Stimulated activated CD4-positive, alpha-beta T cell treated with anti-CD3 and anti-CD28 coated beads, Interleukin-2, amount 100 ng/mL, for 48 hours (primary cell): ENCODE measurements around the gene PTRH1.

Experiments used
- DNase-seq, 2 donors: peaks; one replicate each; pipeline ENCODE4 v3.0.0-alpha.2; 2020

Gene PTRH1

DNA sequence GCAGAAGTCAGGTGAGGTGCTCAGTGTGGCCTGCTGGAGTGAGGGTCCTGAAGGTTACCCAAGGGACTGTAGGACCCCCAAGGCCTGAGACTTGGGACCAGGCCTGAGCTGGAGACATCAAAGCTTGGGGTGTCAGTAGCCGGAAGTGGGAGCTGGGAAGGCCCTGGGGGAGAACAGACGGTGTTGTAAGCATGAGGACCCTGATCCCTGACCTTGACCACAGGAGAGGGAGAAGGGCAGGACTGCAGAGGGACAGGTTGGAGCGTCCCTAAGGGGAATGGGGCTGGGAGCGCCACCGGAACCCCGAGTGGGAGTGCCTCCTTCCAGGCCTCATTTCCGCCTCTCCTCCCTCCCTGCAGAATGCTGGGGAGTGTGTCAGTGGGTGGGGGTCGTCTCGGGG, 949 bp upstream of the PTRH1 start:
- no peak for DNase-seq

DNA sequence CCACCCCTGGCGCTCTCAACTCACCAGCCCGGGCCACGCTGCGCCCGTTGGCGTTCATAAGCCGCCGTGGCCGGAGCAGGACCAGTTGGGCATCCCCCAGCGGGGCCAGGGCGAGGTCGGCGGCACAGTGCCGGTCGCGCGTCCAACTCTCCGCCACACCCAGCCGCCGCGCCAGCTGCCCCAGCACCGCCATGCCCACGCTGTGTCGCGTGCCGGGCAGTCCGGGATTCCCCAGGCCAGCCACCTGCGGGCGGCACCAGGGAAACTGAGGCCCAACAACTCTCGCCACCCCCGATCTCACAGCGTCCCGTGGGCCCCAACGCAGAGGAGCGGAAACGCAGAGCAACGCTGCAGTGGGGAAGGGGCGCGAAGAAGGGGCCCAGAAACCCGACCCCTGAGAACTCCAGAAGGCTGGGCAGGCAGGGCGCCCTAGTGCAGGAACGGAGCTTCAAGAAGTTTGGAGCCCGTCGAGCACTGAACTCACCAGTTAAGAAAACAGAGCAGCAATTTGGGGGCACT, 453 bp downstream of the PTRH1 start:
- DNase-seq = peak in 1 of 2 donors; percentile 11

DNA sequence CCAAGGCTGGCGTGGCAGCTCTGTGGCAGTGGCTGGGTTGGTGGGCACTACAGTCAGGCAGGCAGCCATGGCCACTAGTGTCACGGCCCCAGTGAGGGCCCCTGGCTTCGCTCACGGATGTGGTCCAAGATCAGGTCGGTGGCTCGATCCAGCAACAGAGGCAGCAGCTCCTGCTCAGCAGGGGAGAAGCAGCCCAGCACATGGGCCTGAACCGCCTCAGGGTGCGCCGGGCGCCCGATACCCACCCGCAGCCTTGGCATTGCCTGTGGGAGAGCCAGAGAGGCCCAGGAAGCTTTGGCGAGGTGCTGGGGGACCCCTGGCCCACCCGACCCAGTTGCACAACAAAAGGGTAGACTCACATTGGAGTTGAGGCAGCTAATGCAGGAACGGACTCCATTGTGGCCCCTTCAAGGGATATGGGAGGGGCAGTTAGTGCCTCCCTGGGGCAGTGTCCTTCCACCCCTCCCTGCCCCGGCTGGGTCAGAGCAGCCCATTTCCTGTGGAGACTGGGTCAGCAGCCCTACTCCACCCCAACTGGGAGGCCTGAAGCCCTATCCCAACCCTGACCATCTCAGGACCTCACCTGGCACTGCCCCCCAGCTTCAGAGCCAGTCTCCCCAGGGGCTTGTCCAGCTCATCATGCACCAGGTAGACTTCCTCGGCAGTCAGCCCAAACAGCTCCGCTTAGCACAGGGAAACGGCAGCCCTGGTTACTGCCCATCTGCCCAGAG, 1.3 kb downstream of the PTRH1 start:
- DNase-seq = no peak

DNA sequence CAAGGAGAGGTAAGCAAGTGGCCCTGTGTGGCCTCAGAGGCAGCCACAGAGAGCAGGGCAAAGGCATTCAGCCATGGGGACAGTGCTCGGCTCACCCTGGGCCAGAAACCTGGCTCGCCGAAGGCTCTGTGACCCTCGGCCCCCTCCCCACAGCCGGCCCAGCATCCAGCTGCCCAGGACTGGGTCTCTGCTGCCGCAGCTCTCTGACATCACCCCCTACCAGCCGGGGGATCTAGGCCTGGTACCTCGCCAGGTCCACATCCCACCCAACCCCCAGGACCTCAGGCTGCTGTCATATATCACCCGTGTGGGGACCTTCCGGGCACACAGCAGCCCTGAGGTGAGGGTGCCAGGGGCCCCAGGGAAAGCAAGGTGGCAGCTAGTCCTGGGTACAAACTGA, 2.6 kb downstream of the PTRH1 start:
- DNase-seq = no peak

DNA sequence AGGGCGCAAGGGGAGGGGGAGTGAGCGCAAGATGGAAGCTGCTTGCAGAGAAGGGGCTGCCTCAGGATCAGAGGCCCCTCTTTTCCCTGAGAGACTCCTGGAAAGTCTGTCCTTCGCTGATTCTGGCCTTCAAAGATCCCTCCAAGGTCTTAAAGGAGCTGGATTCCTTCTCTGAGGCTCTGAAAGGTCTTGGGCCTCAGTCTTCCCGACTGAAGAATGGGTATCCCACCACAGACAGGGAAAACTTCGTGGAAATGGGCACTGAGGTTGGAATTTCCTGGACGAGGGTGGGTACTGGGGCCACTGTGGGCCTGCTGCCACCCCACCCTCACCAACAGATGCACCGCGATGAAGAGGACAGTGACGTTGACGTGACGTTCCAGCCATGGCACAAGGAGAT, 3.1 kb downstream of the PTRH1 start:
- no peak for DNase-seq

DNA sequence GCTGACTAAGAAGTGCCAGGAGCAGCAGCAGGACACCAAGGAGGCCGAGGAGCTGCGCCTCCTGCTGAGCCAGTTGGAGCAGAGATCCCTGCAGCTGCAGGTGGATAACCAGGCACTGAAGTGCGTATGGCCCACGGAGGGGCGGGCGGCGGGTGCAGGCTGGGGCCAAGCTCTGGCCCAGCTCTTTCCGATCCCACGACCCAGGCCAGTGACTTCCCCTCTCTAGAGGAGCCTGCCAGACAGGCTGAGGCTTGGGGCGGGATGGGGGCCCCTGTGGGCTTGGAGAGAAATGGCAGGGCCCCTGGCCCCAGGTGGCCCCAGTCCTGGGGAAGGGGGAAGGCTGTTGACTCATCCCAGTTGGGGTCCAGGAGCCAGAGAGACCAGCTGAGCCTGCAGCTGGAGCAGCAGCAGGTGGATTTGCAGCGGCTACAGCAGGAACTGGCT, 3.6 kb downstream of the PTRH1 start:
- DNase-seq = no peak

DNA sequence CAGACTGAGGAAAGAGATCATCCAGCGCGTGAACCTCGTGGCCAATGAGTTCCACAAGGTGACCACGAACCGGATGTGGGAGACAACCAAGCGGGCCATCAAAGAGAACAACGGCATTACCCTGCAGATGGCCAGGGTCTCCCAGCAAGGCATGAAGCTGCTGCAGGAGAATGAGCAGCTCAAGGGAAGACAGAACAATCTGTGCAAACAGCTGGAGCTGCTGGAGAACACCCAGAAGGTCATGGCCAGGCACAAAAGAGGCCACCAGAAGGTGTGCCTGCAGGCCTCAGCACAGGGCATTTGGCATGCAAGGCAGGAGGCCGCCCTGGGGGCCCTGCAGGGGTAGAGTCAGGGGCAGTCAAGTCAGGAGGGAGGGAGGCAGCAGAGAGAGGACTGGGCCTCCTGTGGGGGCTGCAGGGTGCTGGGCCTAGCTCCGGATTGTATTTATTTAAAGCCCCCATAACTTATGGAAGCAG, 4.2 kb downstream of the PTRH1 start:
- DNase-seq = no peak

DNA sequence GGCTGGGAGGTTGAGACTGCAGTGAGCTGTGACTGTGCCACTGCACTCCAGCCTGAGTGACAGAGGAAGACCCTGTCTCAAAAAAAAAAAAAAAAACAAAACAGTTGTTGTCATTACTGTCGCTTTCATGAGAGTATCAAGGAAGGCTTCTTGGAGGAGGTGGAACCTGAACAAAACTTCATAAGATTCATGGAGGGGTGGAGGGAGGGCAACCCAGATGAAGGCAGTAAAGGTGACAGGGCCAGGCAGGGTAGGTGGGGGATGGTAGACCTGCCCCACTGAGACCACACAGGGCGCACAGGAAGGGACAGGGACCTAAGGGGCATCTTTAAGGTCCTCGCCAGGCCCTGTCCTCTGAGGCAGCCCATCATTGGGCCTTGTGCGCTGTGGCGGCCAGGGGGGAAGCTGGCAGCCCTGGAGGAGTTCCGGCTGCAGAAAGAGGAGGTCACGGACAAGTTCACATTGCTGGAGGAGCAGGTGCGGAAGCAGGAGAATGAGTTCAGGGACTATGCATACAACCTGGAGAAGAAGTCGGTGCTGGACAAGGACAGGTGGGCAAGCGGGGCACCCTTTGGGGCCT, 5.2 kb downstream of the PTRH1 start:
- no peak for DNase-seq

DNA sequence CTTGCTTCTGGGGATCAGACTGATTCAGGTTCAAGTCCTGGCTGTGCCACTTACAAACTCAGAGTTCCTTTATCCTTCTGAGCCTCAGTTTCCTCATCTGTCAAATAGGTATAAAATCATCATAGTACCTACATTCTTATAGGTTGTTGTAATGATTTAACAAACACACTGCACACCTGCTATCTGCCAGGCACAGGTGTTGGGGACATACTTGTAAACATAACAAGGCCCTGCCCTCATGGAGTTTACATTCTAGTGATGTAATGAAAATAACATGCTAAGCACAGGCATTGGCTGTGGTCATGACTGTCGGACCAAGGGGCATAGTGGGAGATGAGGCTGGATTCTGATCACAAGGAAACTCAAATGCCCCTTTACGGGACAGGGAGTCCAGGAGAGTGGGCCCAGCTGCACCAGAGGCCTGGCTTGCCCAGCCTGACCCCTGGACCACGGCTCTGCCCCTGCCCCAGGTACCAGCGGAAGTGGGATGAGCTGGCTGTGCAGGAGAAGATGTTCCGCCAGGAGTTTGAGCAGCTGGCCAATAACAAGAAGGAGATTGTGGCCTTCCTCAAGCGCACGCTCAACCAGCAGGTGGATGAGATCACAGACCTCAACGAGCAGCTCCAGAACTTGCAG, 6.4 kb downstream of the PTRH1 start:
- no peak for DNase-seq

DNA sequence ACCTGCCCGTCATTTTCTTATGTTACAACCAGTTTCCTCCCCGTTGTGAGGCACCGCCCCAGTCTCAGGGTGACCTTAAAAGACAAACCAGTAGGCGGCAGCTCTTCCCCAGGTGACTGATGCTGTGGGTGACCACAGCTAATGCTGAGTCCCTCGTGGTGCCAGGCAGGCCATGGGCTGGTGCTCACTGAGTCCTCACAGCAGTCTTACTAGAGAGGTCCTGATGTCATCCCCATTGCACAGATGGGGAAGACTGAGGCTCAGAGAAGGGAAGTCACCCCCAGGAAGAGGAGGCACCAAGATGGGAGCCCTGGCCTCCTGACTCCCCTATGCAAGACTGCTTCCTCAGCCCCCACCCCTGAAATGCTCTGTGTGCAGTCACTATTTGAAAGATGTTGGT, 7.7 kb downstream of the PTRH1 start:
- DNase-seq = no peak

DNA sequence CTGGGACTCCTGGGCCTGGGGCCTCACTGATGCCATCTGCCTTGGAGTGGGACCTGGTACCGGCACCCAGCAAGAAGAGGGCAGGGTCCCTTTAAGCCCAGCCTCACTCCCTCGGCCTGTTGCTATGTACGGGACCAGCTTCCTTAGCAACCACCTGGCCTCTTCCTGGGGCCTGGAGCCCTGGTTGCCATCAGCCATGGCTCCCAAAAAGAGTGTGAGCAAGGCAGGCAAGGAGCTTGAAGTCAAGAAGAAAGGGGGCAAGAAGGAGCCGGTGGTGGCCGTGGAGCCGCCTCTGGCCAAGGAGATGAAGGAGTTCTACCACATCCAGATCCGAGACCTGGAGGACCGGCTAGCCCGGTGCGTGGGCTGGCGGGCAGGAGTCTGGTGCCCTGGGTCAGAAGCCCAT, 8.6 kb downstream of the PTRH1 start, which contains the start of gene CFAP157:
Gene CFAP157 (plus strand): TSS at position 153 of the 406 bp plus-strand sequence. CDS start 44 bp downstream, at position 197.
- DNase-seq = no peak

DNA sequence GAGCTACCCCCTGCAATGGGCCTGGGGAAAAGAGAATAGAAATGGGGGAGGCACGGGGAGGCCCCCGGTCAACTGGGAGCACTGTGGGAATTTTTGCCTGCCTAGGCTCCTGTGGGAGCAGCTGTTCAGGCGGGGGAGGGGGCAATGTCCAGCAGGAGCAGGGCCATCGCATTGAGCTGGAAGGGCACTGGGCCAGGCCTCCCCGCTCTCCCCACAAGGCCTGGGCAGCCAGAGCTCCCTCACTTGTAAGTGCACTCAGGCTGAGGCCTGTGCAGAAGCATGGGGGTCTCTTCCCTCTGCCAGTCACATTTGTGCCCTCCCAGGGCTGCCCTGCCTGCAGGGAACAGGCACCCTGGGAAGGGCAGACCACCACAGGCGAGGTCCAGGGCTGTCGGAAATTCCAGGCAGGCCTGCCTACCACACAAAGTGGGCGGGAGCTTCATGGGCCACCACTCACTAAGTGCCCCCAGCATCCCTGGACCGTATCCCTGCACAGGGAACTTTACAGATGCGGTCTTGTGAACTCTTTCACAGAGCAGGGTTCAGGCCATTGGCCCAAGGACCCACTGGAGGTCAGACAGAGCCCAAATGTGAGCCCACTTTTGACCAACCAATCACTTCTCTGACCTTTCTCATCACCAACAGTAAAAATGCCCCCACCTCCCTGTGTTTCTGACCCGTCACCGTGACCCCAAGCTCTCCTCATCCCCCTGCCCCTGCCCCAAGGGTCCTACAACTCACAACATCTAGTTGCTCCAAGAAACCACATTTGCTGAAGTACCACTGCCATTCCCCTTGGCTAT, 9.7 kb downstream of the PTRH1 start:
- no peak for DNase-seq

DNA sequence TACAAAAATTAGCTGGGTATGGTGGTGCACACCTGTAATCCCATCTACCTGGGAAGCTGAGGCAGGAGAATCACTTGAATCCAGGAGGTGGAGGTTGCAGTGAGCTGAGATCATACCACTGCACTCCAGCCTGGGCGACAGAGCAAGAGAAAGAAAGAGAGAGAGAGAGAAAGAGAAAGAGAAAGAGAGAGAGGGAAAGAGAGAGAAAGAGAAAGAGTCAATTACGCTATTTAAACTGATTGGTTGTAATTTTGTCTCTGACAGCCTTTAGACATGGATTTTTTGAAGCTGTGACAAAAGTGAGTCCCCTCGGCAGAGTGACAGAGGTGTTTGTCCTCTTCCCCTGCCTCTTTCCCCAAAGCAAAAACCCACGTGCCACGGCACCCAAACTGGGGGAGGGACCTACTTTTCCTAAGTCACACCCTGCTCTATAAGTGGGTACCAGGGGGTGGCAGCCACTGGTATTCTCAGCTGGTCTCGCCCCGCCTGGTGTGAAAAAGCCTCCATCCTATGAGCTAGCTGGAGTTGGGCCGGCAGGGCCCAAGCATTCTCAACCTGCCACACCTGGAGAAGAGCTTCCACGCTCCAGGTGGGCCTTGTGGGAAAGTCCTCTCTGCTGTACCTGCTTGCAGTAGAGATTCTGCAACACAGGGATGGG, 12.0 kb downstream of the PTRH1 start:
- DNase-seq = no peak

DNA sequence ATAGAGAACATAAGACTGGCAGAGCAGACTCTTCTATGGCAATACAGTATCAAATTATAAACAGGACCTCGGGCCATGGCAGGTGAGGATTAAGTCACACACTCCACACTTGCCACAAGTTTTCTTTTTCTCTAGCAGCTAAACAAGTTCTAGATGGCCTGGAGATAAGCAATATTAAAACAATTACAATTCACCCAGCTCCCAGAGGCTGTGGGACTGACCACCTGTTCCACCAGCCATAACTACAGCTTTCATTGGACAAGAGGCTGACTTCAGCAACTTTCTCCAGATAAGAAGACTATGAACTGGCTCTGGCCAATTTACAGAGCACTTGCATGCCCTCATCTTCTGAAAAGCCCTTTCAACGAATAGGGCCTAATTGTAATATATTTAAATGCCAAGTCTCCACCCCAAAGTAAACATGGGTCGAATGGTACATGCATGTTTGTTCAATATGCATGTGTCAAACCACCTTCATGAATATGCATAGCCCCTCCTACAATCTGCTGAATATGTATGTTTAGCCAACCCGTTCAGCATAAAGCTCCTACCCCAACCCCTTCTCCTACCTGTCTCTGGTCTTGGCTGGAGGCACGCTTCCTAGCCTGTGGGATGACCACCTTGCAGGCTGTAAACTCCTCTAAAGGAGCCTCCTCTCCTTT, 14.7 kb downstream of the PTRH1 start:
- no peak for DNase-seq

DNA sequence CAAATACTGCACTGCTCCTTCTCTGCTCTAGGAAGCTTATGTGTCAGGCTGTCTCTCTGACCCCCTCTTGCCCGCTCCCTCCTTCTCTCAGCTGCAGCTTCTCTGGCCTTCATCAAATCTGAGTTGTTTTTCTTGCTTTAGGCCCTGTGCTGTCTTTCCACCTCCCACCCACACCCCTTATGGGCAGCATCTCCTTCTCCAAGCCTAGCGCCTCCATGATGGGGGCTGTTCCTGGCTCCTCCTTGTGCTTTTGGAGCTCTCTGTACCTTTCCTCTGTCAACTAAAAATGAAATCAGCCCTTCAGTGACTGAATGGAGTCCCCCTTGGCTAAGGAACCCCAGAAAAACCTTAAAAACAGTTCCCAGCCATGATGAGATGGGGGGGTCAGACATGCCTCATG, 15.3 kb downstream of the PTRH1 start:
- DNase-seq = no peak

DNA sequence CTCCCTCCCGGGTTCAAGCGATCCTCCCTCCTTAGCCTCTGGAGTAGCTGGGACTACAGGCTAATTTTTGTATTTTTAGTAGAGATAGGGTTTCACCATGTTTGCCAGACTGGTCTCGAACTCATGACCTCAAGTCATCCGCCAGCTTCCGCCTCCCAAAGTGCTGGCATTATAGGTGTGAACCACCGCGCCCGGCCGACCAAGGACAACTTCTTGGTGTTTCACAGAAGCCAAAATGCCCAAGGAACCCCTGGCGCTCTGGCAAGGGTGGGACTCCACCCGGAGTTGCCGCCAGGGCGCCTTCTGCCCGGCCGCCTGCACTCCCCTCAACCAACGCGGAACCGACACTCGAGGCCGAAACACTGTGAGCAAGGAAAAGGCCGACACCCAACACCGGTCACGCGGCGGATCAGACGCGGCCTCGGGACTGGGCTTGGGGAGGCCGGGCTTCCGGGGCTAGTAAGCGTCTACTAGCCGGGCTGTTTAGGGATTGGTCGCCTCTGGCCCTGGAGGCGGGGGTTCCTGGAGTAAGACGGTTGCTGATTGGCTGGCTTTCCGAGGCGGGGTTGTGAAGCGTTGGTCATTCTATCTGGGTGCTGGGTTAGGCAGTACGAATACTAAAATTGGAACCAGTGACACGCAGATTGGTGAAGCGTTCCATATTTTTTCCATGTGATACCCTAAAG, 16.3 kb downstream of the PTRH1 start:
- DNase-seq = peak; percentile 81 to 82

DNA sequence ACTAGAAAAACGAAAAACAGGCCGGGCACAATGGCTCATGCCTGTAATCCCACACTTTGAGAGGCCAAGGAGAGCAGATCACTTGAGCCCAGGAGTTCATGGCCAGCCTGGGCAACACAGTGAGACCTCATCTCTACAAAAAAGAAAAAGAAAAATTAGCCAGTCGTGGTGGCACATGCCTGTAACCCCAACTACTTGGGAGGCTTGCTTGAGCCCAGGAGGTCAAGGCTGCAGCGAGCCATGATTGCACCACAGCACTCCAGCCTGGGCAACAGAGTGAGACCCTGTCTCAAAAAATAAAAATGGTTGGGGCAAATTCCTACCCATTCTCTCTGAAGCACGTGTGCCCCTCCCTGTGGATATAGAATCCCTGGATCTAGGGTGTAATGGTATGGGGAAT, 17.1 kb downstream of the PTRH1 start:
- no peak for DNase-seq

DNA sequence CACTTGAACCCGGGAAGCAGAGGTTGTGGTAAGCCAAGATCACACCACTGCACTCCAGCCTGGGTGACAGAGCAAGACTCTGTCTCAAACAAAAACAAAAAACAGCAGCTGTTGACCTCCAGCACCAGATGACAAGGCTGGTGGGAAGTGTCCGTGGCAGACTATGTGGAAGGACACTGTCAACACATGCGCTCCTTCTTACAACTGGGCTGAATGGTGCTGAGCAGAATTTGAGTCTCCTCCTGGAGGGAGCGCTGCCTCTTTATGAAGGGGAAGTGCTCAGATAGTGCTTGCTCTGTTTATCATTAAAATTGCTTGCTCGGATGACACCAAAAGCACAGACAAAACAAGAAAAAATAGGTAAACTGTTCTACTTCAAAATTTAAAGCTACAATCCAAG, 17.9 kb downstream of the PTRH1 start:
- no peak for DNase-seq

DNA sequence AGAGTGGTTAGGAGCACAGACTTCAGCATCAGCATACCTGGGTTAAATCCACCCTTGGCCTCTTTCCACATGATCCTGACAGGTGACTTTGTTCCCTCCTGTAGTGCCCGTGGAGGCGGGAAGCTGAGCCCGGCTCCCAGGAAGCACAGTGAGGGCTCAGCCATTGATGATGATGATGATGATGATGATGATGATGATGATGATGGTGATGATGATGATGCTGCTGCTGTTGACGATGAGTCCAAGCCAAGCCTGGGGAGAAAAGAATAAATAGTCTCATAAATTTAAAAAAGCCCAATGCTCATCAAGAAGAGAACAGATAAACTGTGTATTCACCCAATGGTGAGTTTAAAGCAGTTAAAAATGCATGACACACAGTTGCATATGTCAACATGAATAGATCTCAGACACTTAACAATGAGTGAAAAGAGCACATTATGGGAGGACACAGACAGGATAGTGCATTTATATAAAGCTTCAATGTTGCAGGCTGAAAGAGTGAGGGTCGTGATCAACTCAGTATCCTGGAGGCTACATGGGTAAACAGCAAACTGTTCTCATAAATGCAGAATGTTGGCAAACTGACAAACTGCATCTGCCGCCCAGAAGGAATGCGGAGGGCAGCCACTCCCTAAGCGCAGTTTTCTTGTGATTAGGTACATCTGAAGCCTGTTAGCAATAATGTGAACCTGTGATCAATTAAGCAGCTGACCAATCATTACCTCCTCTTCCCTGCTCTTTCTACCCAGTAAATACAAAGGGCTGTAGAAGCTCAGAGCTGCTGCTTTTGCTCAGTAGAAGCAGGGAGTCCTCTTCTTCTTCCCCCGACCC, 20.4 kb downstream of the PTRH1 start:
- no peak for DNase-seq

DNA sequence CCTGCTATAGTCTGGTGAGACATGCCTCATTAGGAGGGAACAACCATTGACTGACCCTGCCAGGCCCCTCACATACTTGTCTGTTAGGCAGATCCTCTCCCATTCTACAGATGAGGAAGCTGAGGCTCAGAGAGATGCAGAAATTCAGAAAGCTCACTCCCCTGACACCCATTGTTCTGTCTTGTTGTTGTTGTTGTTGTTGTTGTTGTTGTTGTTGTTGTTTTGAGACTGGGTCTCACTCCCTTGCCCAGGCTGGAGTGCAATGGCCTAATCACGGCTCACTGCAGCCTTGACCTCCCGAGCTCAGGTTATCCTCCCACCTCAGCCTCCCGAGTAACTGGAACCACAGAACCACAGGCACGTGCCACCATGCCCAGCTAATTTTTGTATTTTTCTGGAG, 21.8 kb downstream of the PTRH1 start:
- no peak for DNase-seq
